Smooth muscle cell (in vitro differentiated cells): ENCODE data around the gene LRRC41. TPM values are rescaled to one million over a fixed set of nuclear protein-coding genes. Genes with fewer than 3 reads are reported as not detected.
"Not testable (repeated sequence)": the region's sequence is repeated elsewhere in the genome, so short reads cannot be mapped to it uniquely, and the experiment has no call there.

Experiments used
- DNase-seq: peaks from one replicate; lab custom pipeline; 2025; ENCODE audit not compliant: unreplicated experiment; lab: John Stamatoyannopoulos, UW
- H2AFZ ChIP-seq: fragments of 200-600 bp; sonication (generic); 2 replicates; pipeline ENCODE4 v1.6.0; 2016; ENCODE audit warnings: antibody characterized with exemption, low read depth, mild to moderate bottlenecking
- H3F3A ChIP-seq: fragments of 200-600 bp; sonication (generic); 2 replicates; pipeline ENCODE4 v1.6.0; 2017; ENCODE audit warnings: antibody characterized with exemption, low read depth
- H3K27ac ChIP-seq: fragments of 200-600 bp; sonication (generic); 2 replicates; pipeline ENCODE4 v1.5.1; 2016; ENCODE audit warnings: low read depth, mild to moderate bottlenecking
- H3K27me3 ChIP-seq: fragments of 200-600 bp; sonication (generic); 2 replicates; pipeline ENCODE4 v1.6.1; 2016; ENCODE audit warnings: low read depth, mild to moderate bottlenecking
- H3K36me3 ChIP-seq: fragments of 200-600 bp; sonication (generic); 2 replicates; pipeline ENCODE4 v1.5.1; 2016; ENCODE audit warnings: low read depth
- H3K4me1 ChIP-seq: fragments of 200-600 bp; sonication (generic); 2 replicates; pipeline ENCODE4 v1.5.1; 2016; ENCODE audit warnings: low read depth
- H3K4me2 ChIP-seq: fragments of 200-600 bp; sonication (generic); 2 replicates; pipeline ENCODE4 v1.6.0; 2016; ENCODE audit warnings: mild to moderate bottlenecking
- H3K4me3 ChIP-seq: fragments of 200-600 bp; sonication (generic); 2 replicates; pipeline ENCODE4 v1.5.1; 2016; ENCODE audit warnings: mild to moderate bottlenecking
- H3K79me2 ChIP-seq: fragments of 200-600 bp; sonication (generic); 2 replicates; pipeline ENCODE4 v1.6.0; 2016; ENCODE audit warnings: low read depth, mild to moderate bottlenecking
- H3K9ac ChIP-seq: fragments of 200-600 bp; sonication (generic); 2 replicates; pipeline ENCODE4 v1.6.0; 2016; ENCODE audit warnings: low read depth
- H3K9me3 ChIP-seq: fragments of 200-600 bp; sonication (generic); replicated peaks from 2 replicates; pipeline ENCODE4 v1.5.1; 2016; ENCODE audit warnings: low read depth
- H4K20me1 ChIP-seq: fragments of 200-600 bp; sonication (generic); 2 replicates; pipeline ENCODE4 v1.6.0; 2016; ENCODE audit warnings: low read depth
- whole genome bisulfite sequencing: methylation state at CpG from one replicate; pipeline ENCODE4 v1.1.7; 2016; ENCODE audit warnings: low lambda C conversion rate; 5-methylcytosine and 5-hydroxymethylcytosine counted together
- polyA plus RNA-seq: library from polyadenylated mRNA; unstranded; fragments of >200 nt; fragmentation: Nextera tagmentation; extraction: Ambion mirVana; gene quantifications from 2 replicates; pipeline ENCODE4 v1.2.1, GENCODE V29; 2016
- total RNA-seq: library from RNA; depleted of rRNA; stranded (reverse); fragments of >200 nt; gene quantifications from 2 replicates; pipeline ENCODE4 v1.2.3, GENCODE V29; 2014
- TF ChIP-seq, protein P1 (sequence below): fragments of 200-600 bp; sonication (generic); IDR thresholded peaks from 2 replicates; pipeline ENCODE4 v1.5.1; 2017; ENCODE audit warnings: borderline replicate concordance, mild to moderate bottlenecking, antibody characterized with exemption; ENCODE audit not compliant: insufficient read depth, poor library complexity, severe bottlenecking

Gene LRRC41
- total and polyA plus RNA-seq, 2 experiments from 2014 or later: 105 to 118 TPM

DNA sequence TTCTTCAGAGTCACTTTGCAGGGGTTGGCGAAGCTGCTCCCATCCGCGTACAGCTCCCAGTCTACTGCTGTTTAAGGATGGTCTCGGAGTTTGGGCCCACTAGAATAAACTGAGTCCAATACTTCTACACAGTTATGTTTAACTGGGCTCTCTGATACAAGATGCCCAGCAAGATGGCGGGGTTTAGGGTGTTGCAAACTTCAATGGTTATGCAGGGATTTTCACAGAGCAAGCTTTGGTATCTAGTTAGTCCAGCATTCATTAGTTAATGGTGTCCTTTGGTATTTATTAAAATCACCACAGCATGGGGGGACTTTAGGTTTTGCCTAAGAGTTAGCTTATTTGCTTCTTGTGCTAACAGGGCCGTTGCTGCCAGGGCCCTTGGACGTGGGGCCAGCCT, 24.8 kb upstream of the LRRC41 start:
- not testable (repeated sequence) for H3F3A ChIP-seq, H3K79me2 ChIP-seq, H3K4me2 ChIP-seq, H4K20me1 ChIP-seq, H3K4me3 ChIP-seq, H3K36me3 ChIP-seq, H3K4me1 ChIP-seq, H3K27me3 ChIP-seq, H3K27ac ChIP-seq, H3K9ac ChIP-seq, H2AFZ ChIP-seq, H3K9me3 ChIP-seq, DNase-seq
- WGBS: 95% methylated on average over 7 of the region's 7 CpGs

DNA sequence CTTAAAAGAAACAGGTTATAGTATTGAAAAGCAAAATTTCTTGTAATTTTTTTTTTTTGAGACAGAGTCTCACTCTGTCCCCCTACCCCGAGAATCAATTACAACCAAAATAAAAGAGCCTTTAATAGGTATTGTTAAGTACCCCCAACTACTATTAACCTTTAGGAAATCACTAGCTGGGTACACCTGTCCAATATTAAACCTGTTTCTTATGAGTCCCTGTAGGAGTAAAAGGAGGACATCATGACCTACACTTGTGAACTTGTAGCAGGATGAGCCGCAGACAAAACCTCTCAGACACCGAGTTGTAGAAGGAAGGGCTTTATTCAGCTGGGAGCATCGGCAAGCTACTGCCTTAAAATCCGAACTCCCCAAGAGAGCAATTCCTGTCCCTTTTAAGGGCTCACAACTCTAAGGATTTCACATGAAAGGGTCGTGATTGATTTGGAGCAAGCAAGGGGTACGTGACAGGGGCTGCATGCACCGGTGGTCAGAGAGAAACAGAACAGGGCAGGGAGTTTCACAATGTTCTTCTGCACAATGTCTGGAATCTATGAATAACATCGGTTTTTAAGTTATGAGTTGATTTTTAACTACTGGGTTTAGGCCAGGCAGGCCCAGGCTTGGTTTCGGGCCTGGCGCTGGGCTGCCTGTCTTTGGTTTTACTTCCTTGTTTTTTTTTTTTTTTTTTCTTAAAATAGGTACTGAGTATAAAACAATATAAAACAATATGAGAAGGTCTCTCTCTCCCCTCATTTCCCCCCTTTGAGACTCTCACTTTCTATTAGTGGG, 22.1 kb upstream of the LRRC41 start:
- H3K36me3 ChIP-seq, H3K9ac ChIP-seq, H3K4me1 ChIP-seq, H3K4me2 ChIP-seq, H3K79me2 ChIP-seq, H3F3A ChIP-seq, H3K27ac ChIP-seq, DNase-seq, H4K20me1 ChIP-seq, H3K27me3 ChIP-seq, H3K9me3 ChIP-seq, H2AFZ ChIP-seq, H3K4me3 ChIP-seq: not testable (repeated sequence)
- WGBS: 93% methylated on average over 11 of the region's 11 CpGs

DNA sequence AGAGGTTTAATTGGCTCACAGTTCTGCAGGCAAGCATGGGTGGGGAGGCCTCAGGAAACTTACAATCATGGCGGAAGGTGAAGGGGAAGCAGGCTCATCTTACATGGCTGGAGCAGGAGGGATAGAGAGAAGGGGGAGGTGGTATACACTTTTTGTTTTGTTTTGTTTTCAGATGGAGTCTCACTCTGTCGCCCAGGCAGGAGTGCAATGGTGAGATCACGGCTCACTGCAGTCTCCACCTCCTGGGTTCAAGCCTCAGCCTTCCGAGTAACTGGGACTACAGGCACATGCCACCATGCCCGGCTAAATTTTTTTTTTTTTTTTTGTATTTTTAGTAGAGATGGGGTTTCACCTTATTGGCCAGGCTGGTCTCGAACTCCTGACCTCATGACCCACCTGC, 18.8 kb upstream of the LRRC41 start:
- not testable (repeated sequence) for H3F3A ChIP-seq, H3K79me2 ChIP-seq, H3K4me3 ChIP-seq, H3K27me3 ChIP-seq, H3K9me3 ChIP-seq, H2AFZ ChIP-seq, H3K4me1 ChIP-seq, H3K4me2 ChIP-seq, H3K9ac ChIP-seq, DNase-seq, H3K36me3 ChIP-seq, H3K27ac ChIP-seq, H4K20me1 ChIP-seq
- 95% methylated on average over 6 of the region's 6 CpGs for WGBS

DNA sequence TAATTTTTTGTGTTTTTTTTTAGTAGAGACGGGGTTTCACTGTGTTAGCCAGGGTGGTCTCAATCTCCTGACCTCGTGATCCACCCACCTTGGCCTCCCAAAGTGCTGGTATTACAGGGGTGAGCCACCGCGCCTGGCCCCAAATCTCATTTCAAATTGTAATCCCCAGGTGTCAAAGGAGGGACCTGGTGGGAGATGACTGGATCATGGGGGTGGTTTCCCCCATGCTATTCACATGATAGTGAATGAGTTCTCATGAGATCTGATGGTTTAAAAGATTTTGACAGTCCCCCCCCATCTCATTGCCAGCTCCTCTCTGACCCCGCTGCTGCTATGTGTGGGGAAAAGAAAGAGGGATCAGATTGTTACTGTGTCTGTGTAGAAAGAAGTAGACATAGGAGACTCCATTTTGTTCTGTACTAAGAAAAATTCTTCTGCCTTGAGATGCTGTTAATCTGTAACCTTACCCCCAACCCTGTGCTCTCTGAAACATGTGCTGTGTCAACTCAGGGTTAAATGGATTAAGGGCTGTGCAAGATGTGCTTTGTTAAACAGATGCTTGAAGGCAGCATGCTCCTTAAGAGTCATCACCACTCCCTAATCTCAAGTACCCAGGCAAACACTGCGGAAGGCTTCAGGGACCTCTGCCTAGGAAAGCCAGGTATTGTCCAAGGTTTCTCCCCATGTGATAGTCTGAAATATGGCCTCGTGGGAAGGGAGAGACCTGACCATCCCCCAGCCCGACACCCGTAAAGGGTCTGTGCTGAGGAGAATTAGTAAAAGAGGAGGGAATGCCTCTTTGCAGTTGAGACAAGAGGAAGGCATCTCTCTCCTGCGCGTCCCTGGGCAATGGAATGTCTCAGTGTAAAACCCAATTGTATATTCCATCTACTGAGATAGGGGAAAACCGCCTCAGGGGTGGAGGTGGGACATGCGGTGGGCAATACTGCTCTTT, 16.8 kb upstream of the LRRC41 start:
- WGBS: 64% methylated on average over 13 of the region's 13 CpGs
- H3K27ac ChIP-seq, H3K4me1 ChIP-seq, H3K36me3 ChIP-seq, H3K4me2 ChIP-seq, H3K79me2 ChIP-seq, H4K20me1 ChIP-seq, H2AFZ ChIP-seq, DNase-seq, H3K9me3 ChIP-seq, H3K9ac ChIP-seq, H3K4me3 ChIP-seq, H3F3A ChIP-seq, H3K27me3 ChIP-seq: not testable (repeated sequence)

DNA sequence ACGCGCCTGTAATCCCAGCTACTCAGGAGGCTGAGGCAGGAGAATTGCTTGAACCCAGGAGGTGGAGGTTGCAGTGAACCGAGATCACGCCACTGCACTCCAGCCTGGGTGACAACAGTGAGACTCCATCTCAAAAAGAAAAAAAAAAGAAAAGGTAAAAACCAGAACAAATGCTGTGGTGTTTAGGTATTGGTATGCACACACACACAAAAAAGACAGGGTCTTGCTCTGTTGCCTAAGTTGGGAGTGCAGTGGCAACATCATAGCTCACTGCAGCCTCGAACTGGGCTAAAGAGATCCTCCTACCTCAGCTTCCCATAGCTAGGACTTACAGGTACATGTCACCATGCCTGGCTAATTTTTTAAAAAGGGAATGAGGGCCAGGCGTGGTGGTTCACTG, 15.9 kb upstream of the LRRC41 start:
- H3K4me2 ChIP-seq, H3K9ac ChIP-seq, H3K27ac ChIP-seq, H3F3A ChIP-seq, H3K4me1 ChIP-seq, H3K36me3 ChIP-seq, H3K4me3 ChIP-seq, H3K27me3 ChIP-seq, H4K20me1 ChIP-seq, H3K9me3 ChIP-seq, H3K79me2 ChIP-seq, DNase-seq, H2AFZ ChIP-seq: not testable (repeated sequence)
- 92% methylated on average over 6 of the region's 6 CpGs for WGBS

DNA sequence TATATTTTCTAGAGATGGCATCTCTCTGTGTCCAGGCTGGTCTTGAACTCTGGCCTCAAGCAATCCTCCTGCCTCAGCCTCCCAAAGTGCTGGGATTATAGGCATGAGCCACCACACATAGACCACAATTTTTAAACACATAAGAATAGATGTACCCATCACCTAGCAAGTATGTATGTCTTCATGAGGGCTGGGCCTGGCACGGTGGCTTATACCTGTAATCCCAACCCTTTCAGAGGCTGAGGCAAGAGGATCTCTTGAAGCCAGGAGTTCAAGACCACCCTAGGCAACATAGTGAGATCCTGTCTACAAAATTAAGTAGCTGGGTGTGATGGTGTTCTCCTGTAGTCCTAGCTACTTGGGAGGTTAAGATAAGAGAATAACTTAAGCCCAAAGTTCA, 13.9 kb upstream of the LRRC41 start:
- Histone ChIP-seq H3K27me3 (no peaks in the 10 kb centered on the region), H3K36me3 (peaks cover 12% of the 10 kb centered on the region), H3F3A (no peaks in the 10 kb centered on the region), H3K4me1 (no peaks in the 10 kb centered on the region), H3K4me3 (no peak overlapping the region), H3K9me3 (no peaks in the 10 kb centered on the region), H4K20me1 (no peaks in the 10 kb centered on the region), H3K4me2 (no peak overlapping the region), H2AFZ (no peak overlapping the region), H3K27ac (no peak overlapping the region), H3K9ac (no peak overlapping the region), H3K79me2 (no peaks in the 10 kb centered on the region)
- DNase-seq: no peak
- TF ChIP-seq, protein P1, sequence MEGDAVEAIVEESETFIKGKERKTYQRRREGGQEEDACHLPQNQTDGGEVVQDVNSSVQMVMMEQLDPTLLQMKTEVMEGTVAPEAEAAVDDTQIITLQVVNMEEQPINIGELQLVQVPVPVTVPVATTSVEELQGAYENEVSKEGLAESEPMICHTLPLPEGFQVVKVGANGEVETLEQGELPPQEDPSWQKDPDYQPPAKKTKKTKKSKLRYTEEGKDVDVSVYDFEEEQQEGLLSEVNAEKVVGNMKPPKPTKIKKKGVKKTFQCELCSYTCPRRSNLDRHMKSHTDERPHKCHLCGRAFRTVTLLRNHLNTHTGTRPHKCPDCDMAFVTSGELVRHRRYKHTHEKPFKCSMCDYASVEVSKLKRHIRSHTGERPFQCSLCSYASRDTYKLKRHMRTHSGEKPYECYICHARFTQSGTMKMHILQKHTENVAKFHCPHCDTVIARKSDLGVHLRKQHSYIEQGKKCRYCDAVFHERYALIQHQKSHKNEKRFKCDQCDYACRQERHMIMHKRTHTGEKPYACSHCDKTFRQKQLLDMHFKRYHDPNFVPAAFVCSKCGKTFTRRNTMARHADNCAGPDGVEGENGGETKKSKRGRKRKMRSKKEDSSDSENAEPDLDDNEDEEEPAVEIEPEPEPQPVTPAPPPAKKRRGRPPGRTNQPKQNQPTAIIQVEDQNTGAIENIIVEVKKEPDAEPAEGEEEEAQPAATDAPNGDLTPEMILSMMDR: no peak
- 87% methylated on average over 1 of the region's 1 CpG for WGBS
